Endothelial cell (in vitro differentiated cells): Measurements from ENCODE around the gene TRDN. TPM values are rescaled to one million over a fixed set of nuclear protein-coding genes. Genes with fewer than 3 reads are reported as not detected.

Experiments
- DNase-seq: peaks from one replicate; pipeline ENCODE4 v3.0.0; 2021; ENCODE audit warnings: low spot score
- H3K27ac Mint-ChIP-seq: one replicate; pipeline ENCODE4 v1.8.0; 2021; ENCODE audit warnings: mixed read lengths, inconsistent platforms; ENCODE audit not compliant: unreplicated experiment
- H3K27me3 Mint-ChIP-seq: one replicate; pipeline ENCODE4 v1.8.0; 2021; ENCODE audit warnings: mild to moderate bottlenecking, moderate library complexity, mixed read lengths, inconsistent platforms; ENCODE audit not compliant: unreplicated experiment
- H3K36me3 Mint-ChIP-seq: one replicate; pipeline ENCODE4 v1.8.0; 2021; ENCODE audit warnings: mild to moderate bottlenecking, low read depth, mixed read lengths, inconsistent platforms; ENCODE audit not compliant: unreplicated experiment
- H3K4me1 Mint-ChIP-seq: one replicate; pipeline ENCODE4 v1.8.0; 2021; ENCODE audit warnings: mild to moderate bottlenecking, mixed read lengths, inconsistent platforms; ENCODE audit not compliant: unreplicated experiment
- H3K4me3 Mint-ChIP-seq: one replicate; pipeline ENCODE4 v1.8.0; 2021; ENCODE audit warnings: mild to moderate bottlenecking, mixed read lengths, inconsistent platforms; ENCODE audit not compliant: unreplicated experiment
- H3K9me3 Mint-ChIP-seq: one replicate; pipeline ENCODE4 v1.8.0; 2021; ENCODE audit warnings: mixed read lengths, inconsistent platforms; ENCODE audit not compliant: unreplicated experiment
- CTCF ChIP-seq: fragments of 200-600 bp; sonication (generic); IDR thresholded peaks from one replicate; pipeline ENCODE4 v1.5.0; 2021; ENCODE audit warnings: antibody characterized with exemption; ENCODE audit not compliant: unreplicated experiment
- total RNA-seq: library from RNA; stranded (reverse); fragmentation: NEBNext Ultra II Directional; extraction: Animal tissue kit (Norgen Biotek cat#: 25700); gene quantifications from one replicate; pipeline ENCODE4 v1.2.1, GENCODE V29; 2021; ENCODE audit not compliant: unreplicated experiment

The TRDN gene
- total RNA-seq, 1 donor from 2014 or later: 9.1 TPM

GRCh38 chr6:123551939-123552707 lies 84.6 kb downstream of the TRDN start:
- H3K27ac Mint-ChIP-seq: no peak overlapping the region
- DNase-seq: no peak
- TF ChIP-seq CTCF: no peak
- H3K4me3 Mint-ChIP-seq: no peak overlapping the region
- H3K27me3 Mint-ChIP-seq: no peaks in the 10 kb centered on the region
- peaks cover 10% of the 10 kb centered on the region for H3K4me1 Mint-ChIP-seq
- H3K9me3 Mint-ChIP-seq: no peaks in the 10 kb centered on the region
- H3K36me3 Mint-ChIP-seq: peaks cover 3% of the 10 kb centered on the region

GRCh38 chr6:123550052-123550617 lies 86.6 kb downstream of the TRDN start:
- Mint-ChIP-seq H3K4me3 (no peak overlapping the region), H3K27ac (no peak overlapping the region), H3K36me3 (no peaks in the 10 kb centered on the region), H3K4me1 (peaks cover 12% of the 10 kb centered on the region), H3K27me3 (no peaks in the 10 kb centered on the region), H3K9me3 (no peaks in the 10 kb centered on the region)
- no peak for DNase-seq
- TF ChIP-seq CTCF: no peak

- H3K36me3 Mint-ChIP-seq: no peaks in the 10 kb centered on the region
- H3K4me3 Mint-ChIP-seq: no peak overlapping the region
- peaks cover 12% of the 10 kb centered on the region for H3K4me1 Mint-ChIP-seq
- no peak for DNase-seq
- no peaks in the 10 kb centered on the region for H3K27me3 Mint-ChIP-seq
- H3K9me3 Mint-ChIP-seq: no peaks in the 10 kb centered on the region
- TF ChIP-seq CTCF: no peak
- no peak overlapping the region for H3K27ac Mint-ChIP-seq
Measured at GRCh38 chr6:123549476-123549875, 87.3 kb downstream of the TRDN start.

- DNase-seq: no peak
- no peaks in the 10 kb centered on the region for H3K9me3 Mint-ChIP-seq
- H3K4me3 Mint-ChIP-seq: no peak overlapping the region
- H3K36me3 Mint-ChIP-seq: no peaks in the 10 kb centered on the region
- peaks cover 10% of the 10 kb centered on the region for H3K4me1 Mint-ChIP-seq
- no peaks in the 10 kb centered on the region for H3K27me3 Mint-ChIP-seq
- H3K27ac Mint-ChIP-seq: no peak overlapping the region
- TF ChIP-seq CTCF: no peak
Measured at GRCh38 chr6:123547216-123547978, 89.4 kb downstream of the TRDN start.

GRCh38 chr6:123546537-123546936 lies 90.2 kb downstream of the TRDN start:
- DNase-seq: no peak
- Mint-ChIP-seq H3K27me3 (no peaks in the 10 kb centered on the region), H3K27ac (no peak overlapping the region), H3K36me3 (no peaks in the 10 kb centered on the region), H3K9me3 (no peaks in the 10 kb centered on the region), H3K4me1 (peaks cover 10% of the 10 kb centered on the region), H3K4me3 (no peak overlapping the region)
- TF ChIP-seq CTCF: no peak
